Thyroid gland (tissue), 4 donors: ENCODE measurements around the gene UBQLN4.

Experiments used
- POLR2A ChIP-seq, 2 donors: fragments of 450-650 bp; IDR thresholded peaks; one replicate each; pipeline ENCODE4 v1.6.1; 2017; ENCODE audit warnings: antibody characterized with exemption in 2 of 2, mild to moderate bottlenecking in 2 of 2, moderate library complexity in 1 of 2
- TF ChIP-seq, protein P1 (sequence below), 6 experiments: fragments of 200-600 bp in 3 of 6; fragments of 450-650 bp in 3 of 6; sonication (generic) in 3 of 6; IDR thresholded peaks; one replicate each; pipeline ENCODE4 v1.5.1; 2016 to 2019; ENCODE audit warnings: antibody characterized with exemption in 6 of 6, mild to moderate bottlenecking in 2 of 6, inconsistent platforms in 1 of 6, moderate library complexity in 1 of 6

- TF ChIP-seq, protein P1, sequence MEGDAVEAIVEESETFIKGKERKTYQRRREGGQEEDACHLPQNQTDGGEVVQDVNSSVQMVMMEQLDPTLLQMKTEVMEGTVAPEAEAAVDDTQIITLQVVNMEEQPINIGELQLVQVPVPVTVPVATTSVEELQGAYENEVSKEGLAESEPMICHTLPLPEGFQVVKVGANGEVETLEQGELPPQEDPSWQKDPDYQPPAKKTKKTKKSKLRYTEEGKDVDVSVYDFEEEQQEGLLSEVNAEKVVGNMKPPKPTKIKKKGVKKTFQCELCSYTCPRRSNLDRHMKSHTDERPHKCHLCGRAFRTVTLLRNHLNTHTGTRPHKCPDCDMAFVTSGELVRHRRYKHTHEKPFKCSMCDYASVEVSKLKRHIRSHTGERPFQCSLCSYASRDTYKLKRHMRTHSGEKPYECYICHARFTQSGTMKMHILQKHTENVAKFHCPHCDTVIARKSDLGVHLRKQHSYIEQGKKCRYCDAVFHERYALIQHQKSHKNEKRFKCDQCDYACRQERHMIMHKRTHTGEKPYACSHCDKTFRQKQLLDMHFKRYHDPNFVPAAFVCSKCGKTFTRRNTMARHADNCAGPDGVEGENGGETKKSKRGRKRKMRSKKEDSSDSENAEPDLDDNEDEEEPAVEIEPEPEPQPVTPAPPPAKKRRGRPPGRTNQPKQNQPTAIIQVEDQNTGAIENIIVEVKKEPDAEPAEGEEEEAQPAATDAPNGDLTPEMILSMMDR (IDR thresholded peaks at IDR 0.05): no peak
- no peak for TF ChIP-seq POLR2A (IDR thresholded peaks at IDR 0.05)
These were observed 44.0 kb upstream of the UBQLN4 start for GRCh38 chr1:156097499-156098178.
